ENCODE data around the gene HTRA3.

The HTRA3 gene

DNA sequence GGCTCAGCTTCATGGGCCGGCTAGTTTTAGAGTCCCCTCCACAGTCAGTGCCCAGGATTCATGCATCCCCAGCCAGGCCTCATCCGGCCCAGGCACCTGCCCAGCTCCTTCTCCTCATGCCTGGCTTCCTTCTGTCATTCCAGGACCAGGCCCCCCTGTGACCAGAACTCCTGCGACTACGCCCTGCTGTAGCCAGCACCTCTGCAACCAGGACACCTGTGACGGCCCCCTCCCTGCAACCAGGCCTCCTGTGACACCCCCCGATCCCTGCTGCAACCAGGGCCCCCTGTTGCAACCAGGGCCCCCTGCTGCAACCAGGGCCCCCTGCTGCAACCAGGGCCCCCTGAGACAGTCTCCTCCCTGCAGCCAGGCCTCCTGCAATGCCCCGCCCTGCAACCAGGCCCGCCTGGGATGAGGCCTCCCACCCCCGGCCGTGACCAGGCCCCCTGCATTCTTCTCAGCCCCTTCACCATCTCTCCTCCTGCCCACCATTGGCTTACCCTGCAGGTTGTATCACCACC is 46.8 kb downstream of the HTRA3 start:
- no peak for DNase-seq

DNA sequence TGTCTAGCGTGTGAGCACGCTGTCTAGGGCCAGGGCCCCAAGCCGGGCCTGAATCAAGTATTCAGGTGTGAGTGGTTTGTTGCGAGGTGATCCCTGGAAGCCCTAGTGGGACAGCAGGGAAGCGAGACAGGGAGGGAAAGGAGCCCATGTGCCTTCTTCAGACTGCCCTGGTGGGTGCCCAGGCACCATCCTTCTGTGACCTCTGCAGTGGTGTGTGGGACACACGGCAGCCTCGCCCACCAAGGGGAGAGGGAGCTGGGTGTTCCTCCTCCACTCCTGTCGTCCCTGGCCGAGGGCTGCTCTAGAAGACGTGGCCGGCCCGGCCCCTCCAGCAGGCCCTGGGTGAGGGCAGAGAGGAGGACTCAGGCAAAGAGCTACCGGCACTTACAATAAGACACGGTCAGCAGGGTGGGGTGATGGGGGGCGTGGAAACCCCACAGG is 47.4 kb downstream of the HTRA3 start:
- DNase-seq = no peak

DNA sequence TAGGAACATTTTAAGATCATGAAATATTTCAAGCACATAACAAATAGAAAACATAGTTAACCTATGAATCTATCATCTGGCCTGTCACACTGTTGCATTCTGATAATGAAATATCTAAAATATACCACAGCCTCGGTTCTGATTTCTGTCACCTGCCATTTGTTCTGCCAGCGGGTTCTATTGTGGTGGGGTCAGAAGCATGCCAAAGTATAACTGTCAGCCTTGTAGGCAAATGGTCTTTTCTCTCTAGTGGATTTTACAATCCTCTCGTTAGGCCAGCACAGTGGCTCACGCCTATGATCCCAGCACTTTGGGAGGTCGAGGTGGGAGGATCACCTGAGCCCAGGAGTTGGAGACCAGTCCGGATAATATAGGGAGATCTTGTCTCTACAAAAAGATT is 47.9 kb downstream of the HTRA3 start:
- no peak for DNase-seq

- no peak for DNase-seq
Observed at GRCh38 chr4:8318509-8318908, 49.0 kb downstream of the HTRA3 start.

DNA sequence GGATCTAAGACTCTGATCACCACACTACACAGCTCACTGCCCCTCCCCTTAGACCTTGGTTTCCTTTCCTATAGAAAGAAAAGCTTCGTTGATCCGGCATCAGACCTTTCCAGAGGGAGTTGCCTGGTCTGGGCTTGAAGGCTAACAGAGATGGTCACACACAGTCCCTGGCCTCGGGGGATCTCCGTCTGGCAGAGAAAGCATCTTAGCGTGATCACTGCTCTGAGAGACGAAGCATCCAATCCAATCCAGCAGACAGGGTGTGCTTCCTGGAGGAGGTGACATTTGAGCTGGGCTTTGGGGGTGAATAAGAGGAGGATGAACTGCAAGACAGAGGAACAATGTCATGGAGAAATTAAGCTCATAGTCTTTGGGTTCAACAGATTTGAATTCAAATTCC is 49.5 kb downstream of the HTRA3 start:
- no peak for DNase-seq

DNA sequence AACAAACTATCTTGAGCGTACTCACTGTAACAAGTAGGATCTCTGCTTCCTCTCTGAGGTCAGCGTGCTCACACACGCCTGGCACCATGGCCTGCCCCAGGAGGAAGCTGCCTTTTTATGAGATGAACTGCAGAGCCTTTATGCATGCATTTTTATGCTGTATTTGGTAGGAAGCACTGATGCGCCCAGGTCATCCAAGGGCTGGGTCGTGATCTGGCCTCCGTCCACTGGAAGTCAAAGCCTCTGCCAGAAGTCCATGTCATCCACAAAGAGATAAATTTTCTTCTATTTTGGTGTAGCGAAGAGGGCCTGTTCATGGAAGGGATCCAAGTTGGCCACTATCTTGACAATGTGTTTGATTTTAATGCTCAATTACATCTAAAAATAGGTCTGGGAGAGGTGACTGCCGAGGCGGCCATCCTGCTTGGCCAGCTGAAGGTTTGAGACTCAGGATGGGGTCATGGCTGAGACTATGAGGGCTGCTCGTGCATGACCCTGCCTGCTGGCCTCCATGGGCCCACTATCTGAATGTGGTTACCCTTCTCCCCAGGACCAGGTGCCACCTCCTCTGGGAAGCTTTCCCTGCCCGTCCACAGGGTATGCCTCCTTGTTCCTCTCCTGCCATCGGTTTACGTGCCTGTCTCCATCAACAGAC is 50.3 kb downstream of the HTRA3 start:
- no peak for DNase-seq

DNA sequence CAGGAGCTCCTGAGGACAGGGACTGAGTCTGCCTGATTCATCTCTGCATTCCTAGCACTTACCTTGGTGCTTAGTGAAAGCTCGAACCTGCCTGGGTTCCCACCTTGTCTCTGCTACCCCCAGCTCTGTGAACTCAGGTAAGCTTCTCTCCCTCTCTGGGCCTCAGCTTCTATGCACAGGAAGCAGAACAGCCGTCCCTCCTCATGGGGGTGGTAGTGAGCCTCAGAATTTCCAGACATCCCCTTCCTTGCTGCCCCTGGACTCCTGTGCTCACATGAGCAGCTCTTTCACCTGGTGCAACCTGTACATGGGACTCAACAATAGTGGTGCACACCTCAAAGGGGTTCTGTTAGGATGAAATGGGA is 50.8 kb downstream of the HTRA3 start:
- no peak for DNase-seq

- no peak for DNase-seq
Observed at GRCh38 chr4:8321220-8321619, 51.7 kb downstream of the HTRA3 start.

GRCh38 chr4:8321771-8322170 is 52.2 kb downstream of the HTRA3 start:
- no peak for DNase-seq

DNA sequence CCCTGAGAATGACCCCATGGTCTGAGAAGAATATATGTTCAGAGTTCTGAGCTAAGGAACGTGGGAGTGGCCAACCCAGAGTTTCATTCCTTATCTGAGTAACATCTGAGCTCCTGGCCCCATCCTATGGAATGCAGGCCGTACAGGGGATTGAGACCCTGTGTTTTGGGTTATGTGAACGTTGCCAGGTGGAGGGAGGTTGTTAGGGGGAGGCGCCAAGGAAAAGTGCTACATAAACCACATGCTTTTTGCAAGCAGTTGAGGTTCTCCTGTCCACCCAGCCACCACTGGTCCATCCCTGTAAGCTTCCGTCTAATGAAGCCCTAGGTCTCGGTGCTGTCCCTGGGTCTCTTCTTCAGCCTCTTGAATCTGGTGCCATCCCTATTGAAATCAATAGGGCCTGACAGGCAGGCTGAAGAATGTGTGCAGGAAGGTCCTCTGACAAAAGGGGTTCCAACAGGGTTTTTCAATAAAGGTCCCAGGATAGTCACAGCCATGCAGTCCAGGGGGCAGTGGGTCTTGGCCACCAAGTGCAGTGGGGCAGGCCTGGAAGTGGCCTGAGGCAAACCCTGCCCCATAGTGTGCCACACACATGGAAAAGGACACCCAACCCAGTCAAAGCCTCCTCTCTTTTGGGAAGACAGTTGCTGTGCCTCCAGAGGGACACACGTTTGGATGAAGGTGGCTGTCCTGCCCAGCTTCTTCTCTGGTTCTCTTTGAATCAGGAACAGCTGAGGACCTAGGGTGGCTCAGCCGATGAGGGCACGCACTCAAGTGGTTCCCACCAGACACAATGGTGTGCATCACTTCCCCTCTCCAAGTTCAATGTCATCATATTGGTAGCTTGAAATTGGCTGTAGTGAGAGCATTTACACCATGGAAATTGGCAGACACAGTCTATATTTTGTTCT is 53.5 kb downstream of the HTRA3 start:
- no peak for DNase-seq

DNA sequence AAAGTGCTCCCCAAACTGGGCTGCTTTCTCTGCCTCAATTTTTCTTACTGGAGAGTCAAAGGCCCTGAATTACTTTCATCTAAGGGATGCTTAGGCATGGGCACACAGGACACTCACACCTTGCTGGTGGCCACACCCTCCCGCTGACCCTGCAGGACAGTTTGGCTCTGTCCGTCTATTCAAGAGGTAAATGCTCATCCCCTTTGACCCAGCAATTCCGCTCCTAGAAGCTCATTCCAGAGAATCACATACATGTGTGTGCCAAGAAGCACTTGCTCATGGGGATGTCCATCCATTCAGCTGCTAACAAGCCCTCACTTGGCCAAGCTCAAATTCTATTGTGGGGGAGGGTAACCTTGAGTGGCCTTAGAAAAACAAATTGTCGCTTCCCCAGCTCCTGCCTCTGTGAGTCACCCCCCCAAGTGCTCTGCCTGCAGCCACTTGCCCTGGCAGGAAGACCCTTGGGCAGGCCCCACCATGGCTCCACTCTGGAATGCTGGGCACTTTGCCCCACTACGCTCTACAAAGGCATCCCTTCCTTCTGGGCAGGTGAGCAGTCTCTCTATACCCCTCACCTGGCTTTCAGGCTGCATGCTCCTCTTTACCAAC is 54.5 kb downstream of the HTRA3 start:
- no peak for DNase-seq

GRCh38 chr4:8324640-8325239 is 55.2 kb downstream of the HTRA3 start:
- DNase-seq = no peak

DNA sequence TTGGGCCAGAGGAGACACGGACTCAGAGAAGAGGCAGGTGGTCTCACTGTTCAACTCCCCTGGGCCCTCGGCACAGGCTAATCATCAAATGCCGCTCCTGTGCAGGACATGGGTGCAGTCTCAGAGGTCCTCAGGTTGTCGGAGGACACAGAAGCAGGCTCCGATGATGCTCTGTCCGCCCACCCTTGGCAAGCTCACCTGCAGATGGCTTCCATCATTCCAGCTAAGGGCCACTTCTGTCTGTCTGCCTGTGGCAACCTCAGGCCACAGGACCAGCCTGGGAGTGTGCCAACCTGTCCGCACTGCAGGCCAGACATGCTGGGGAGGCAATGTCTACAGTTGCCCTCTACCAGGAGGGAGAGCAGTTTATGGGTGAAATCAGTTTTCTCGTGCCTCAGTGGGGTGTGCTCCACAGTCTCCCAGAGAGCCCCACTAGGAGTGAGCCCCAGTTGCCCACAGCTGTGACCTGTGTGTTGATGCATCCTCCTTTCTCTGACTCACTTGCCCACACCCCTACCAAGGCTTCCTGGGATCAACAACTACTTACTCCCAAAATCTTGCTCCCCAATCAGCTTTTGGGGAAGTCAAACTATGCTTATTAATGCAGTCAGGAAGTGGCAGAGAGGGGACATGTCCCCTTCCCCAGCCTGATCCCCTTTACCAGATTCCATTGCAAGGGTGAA is 55.9 kb downstream of the HTRA3 start:
- no peak for DNase-seq

DNA sequence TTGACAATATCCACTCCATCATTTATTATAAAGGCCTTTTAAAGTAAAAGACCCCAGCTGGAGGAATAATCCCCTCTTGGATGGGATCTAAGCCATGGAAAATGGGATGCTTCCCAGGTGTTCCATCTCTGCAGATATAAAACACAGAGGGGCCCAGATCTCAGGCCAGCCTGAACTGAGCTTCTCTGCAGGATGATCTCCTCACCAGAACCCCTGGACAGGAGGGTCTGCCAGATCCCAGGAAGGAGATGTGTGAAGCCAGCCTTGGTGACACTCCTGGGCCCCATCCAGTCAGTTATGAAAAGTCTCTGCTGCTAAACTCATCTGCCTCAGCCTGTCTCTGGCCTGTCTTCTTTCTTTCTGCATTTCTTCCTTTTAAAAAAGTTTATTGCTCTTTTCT is 56.7 kb downstream of the HTRA3 start:
- DNase-seq = no peak

GRCh38 chr4:8328456-8328855 is 58.9 kb downstream of the HTRA3 start:
- DNase-seq = no peak

GRCh38 chr4:8328866-8329559 is 59.5 kb downstream of the HTRA3 start:
- no peak for DNase-seq

- no peak for DNase-seq
Observed at GRCh38 chr4:8329560-8329858, 60.0 kb downstream of the HTRA3 start.

GRCh38 chr4:8329859-8330761 is 60.6 kb downstream of the HTRA3 start:
- DNase-seq = no peak

GRCh38 chr4:8330821-8331574 is 61.4 kb downstream of the HTRA3 start:
- no peak for DNase-seq

GRCh38 chr4:8331575-8331955 is 62.0 kb downstream of the HTRA3 start:
- no peak for DNase-seq
